HEK293 (cell line): ENCODE measurements around the gene MYRFL.
A peak's percentile ranks its signal among the peaks of the same experiment; 100 is the strongest.

Source experiments
- CTCF ChIA-PET: fragments of 350-600 bp; formaldehyde crosslinking; extraction: SDS; loops from one replicate; lab custom pipeline; 2021; ENCODE audit warnings: antibody characterized with exemption; lab: Yijun Ruan, JAX
- POLR2A ChIA-PET: fragments of 300-600 bp; formaldehyde crosslinking; extraction: SDS; loops from one replicate; lab custom pipeline; 2020; ENCODE audit warnings: antibody characterized with exemption, inconsistent platforms; lab: Yijun Ruan, JAX
- H3K27ac ChIP-seq: fragments of 200-500 bp; sonication (Bioruptor generic); 2 replicates; pipeline ENCODE4 v1.5.1; 2014; ENCODE audit warnings: low read depth, low read length, control low read depth, inconsistent platforms; ENCODE audit errors: extremely low read depth
- H3K36me3 ChIP-seq, 2 experiments: fragments of 200-500 bp in 1 of 2; sonication (Bioruptor generic) in 1 of 2; 1 replicate in 1 of 2; 2 replicates in 1 of 2; pipeline ENCODE4 v1.5.1; 2014 to 2017; ENCODE audit warnings: inconsistent platforms in 2 of 2, low read length in 2 of 2; ENCODE audit not compliant: control insufficient read depth in 2 of 2, insufficient read depth in 1 of 2
- H3K4me1 ChIP-seq: fragments of 200-500 bp; sonication (Bioruptor generic); 2 replicates; pipeline ENCODE4 v1.5.1; 2014; ENCODE audit warnings: mild to moderate bottlenecking, low read length, inconsistent platforms; ENCODE audit not compliant: control insufficient read depth, insufficient read depth
- H3K4me3 ChIP-seq: 2 replicates; pipeline ENCODE4 v1.5.1; 2011; ENCODE audit warnings: low read depth, mild to moderate bottlenecking, control low read depth, low read length, moderate library complexity
- H3K9me3 ChIP-seq: fragments of 200-500 bp; sonication (Bioruptor generic); 2 replicates; pipeline ENCODE4 v1.5.1; 2014; ENCODE audit warnings: low read depth, low read length, inconsistent platforms; ENCODE audit not compliant: control insufficient read depth, insufficient read depth
- GLI4 ChIP-seq: fragments of 450-650 bp; formaldehyde crosslinking; IDR thresholded peaks from 2 replicates; pipeline ENCODE4 v1.5.1; 2016; ENCODE audit warnings: missing biosample characterization, missing genetic modification characterization
- PATZ1 ChIP-seq: fragments of 450-650 bp; formaldehyde crosslinking; IDR thresholded peaks from 2 replicates; pipeline ENCODE4 v1.5.1; 2016; ENCODE audit warnings: missing biosample characterization, missing genetic modification characterization
- SP7 ChIP-seq: fragments of 450-650 bp; formaldehyde crosslinking; IDR thresholded peaks from 2 replicates; pipeline ENCODE4 v1.5.1; 2016; ENCODE audit warnings: missing biosample characterization, missing genetic modification characterization
- YY1 ChIP-seq: fragments of 450-650 bp; formaldehyde crosslinking; IDR thresholded peaks from 2 replicates; pipeline ENCODE4 v1.5.1; 2018; ENCODE audit warnings: missing biosample characterization, missing genetic modification characterization
- ZBTB6 ChIP-seq: fragments of 450-650 bp; formaldehyde crosslinking; IDR thresholded peaks from 2 replicates; pipeline ENCODE4 v1.5.1; 2017; ENCODE audit warnings: missing biosample characterization, missing genetic modification characterization
- ZFHX2 ChIP-seq: fragments of 450-650 bp; formaldehyde crosslinking; conservative IDR thresholded peaks from 2 replicates; pipeline ENCODE4 v1.5.1; 2016; ENCODE audit warnings: missing biosample characterization, missing genetic modification characterization
- ZIC2 ChIP-seq: fragments of 450-650 bp; formaldehyde crosslinking; IDR thresholded peaks from 2 replicates; pipeline ENCODE4 v1.5.1; 2016; ENCODE audit warnings: missing biosample characterization, missing genetic modification characterization
- ZNF132 ChIP-seq: fragments of 450-650 bp; formaldehyde crosslinking; IDR thresholded peaks from 2 replicates; pipeline ENCODE4 v1.5.1; 2017; ENCODE audit warnings: missing biosample characterization, missing genetic modification characterization, borderline replicate concordance
- ZNF19 ChIP-seq: fragments of 450-650 bp; formaldehyde crosslinking; IDR thresholded peaks from 2 replicates; pipeline ENCODE4; 2016; ENCODE audit warnings: missing biosample characterization, missing genetic modification characterization, low read depth
- ZNF324 ChIP-seq: fragments of 450-650 bp; formaldehyde crosslinking; IDR thresholded peaks from 2 replicates; pipeline ENCODE4 v1.5.1; 2016; ENCODE audit warnings: missing biosample characterization, missing genetic modification characterization
- ZNF335 ChIP-seq: fragments of 450-650 bp; formaldehyde crosslinking; conservative IDR thresholded peaks from 2 replicates; pipeline ENCODE4 v1.5.1; 2016; ENCODE audit warnings: missing biosample characterization, missing genetic modification characterization
- ZNF391 ChIP-seq: fragments of 450-650 bp; formaldehyde crosslinking; IDR thresholded peaks from 2 replicates; pipeline ENCODE4 v1.5.1; 2016; ENCODE audit warnings: low read depth, missing biosample characterization, missing genetic modification characterization, borderline replicate concordance
- ZNF394 ChIP-seq: fragments of 450-650 bp; formaldehyde crosslinking; IDR thresholded peaks from 2 replicates; pipeline ENCODE4 v1.5.1; 2016; ENCODE audit warnings: missing biosample characterization, missing genetic modification characterization, mild to moderate bottlenecking, moderate library complexity, borderline replicate concordance
- ZNF548 ChIP-seq: fragments of 450-650 bp; formaldehyde crosslinking; IDR thresholded peaks from 2 replicates; pipeline ENCODE4 v1.5.1; 2016; ENCODE audit warnings: missing biosample characterization, missing genetic modification characterization
- ZNF585B ChIP-seq: fragments of 450-650 bp; formaldehyde crosslinking; IDR thresholded peaks from 2 replicates; pipeline ENCODE4 v1.5.1; 2016; ENCODE audit warnings: missing biosample characterization, missing genetic modification characterization
- ZNF670 ChIP-seq: fragments of 450-650 bp; formaldehyde crosslinking; IDR thresholded peaks from 2 replicates; pipeline ENCODE4 v1.5.1; 2016; ENCODE audit warnings: missing biosample characterization, missing genetic modification characterization, low read depth
- ZNF747 ChIP-seq: fragments of 450-650 bp; formaldehyde crosslinking; IDR thresholded peaks from 2 replicates; pipeline ENCODE4 v1.5.1; 2016; ENCODE audit warnings: missing biosample characterization, missing genetic modification characterization
- ZNF791 ChIP-seq: fragments of 450-650 bp; formaldehyde crosslinking; IDR thresholded peaks from 2 replicates; pipeline ENCODE4 v1.5.1; 2016; ENCODE audit warnings: missing biosample characterization, missing genetic modification characterization

The MYRFL gene

GRCh38 chr12:69951108-69951507, 126.1 kb downstream of the MYRFL start:
- POLR2A ChIA-PET, result no interaction called here

GRCh38 chr12:69952890-69953289, 127.9 kb downstream of the MYRFL start:
- Histone ChIP-seq H3K27ac (no peak overlapping the region), H3K4me3 (no peak overlapping the region), H3K36me3 (no peaks in the 10 kb centered on the region), H3K9me3 (no peaks in the 10 kb centered on the region), H3K4me1 (peaks cover 5% of the 10 kb centered on the region; the same call in 1 of the 2 replicates)
- no peak for TF ChIP-seq ZNF19
- peak; percentile 79 for TF ChIP-seq ZIC2 (tag by site-specific recombination)
- ChIA-PET POLR2A (no interaction called here), CTCF (interaction anchor here (1.3 kb wide), 1 partner anchor 53 kb away, joined by 3 read pairs; no protein-coding TSS in a partner anchor)

More at GRCh38 chr12:69951108-69951507, 126.1 kb downstream of the MYRFL start:
- Histone ChIP-seq H3K9me3 (no peaks in the 10 kb centered on the region), H3K36me3 (no peaks in the 10 kb centered on the region), H3K4me3 (no peak overlapping the region), H3K27ac (no peak overlapping the region), H3K4me1 (peaks cover 6% of the 10 kb centered on the region; the same call in 1 of the 2 replicates)
- CTCF ChIA-PET, result no interaction called here
- TF ChIP-seq ZNF548 (peak; percentile 98), ZNF394 (tag by site-specific recombination) (no peak)

GRCh38 chr12:69961246-69961645, 136.2 kb downstream of the MYRFL start:
- POLR2A ChIA-PET, result no interaction called here

GRCh38 chr12:69966409-69966808, 141.4 kb downstream of the MYRFL start:
- H3K36me3 ChIP-seq, result no peaks in the 10 kb centered on the region
- POLR2A ChIA-PET, result no interaction called here
- TF ChIP-seq ZNF670 (tag by site-specific recombination), result no peak
- no peak for TF ChIP-seq ZNF324 (tag by site-specific recombination)
- TF ChIP-seq ZBTB6 (tag by site-specific recombination), result no peak
- no peak for TF ChIP-seq ZFHX2 (tag by site-specific recombination)
- TF ChIP-seq ZNF747, result no peak
- TF ChIP-seq YY1 (tag by site-specific recombination), result no peak
- TF ChIP-seq SP7, result no peak
- no peak overlapping the region for H3K27ac ChIP-seq
- H3K4me3 ChIP-seq, result no peak overlapping the region
- H3K9me3 ChIP-seq, result no peaks in the 10 kb centered on the region
- no peaks in the 10 kb centered on the region for H3K4me1 ChIP-seq
- CTCF ChIA-PET, result interaction anchor here (0.9 to 1.1 kb wide), 2 partner anchors 8 to 66 kb away, joined by 3 read pairs; no protein-coding TSS in a partner anchor

More at GRCh38 chr12:69961246-69961645, 136.2 kb downstream of the MYRFL start:
- CTCF ChIA-PET, result no interaction called here
- TF ChIP-seq ZNF585B (tag by site-specific recombination) (no peak), ZNF335 (tag by site-specific recombination) (no peak), ZNF791 (tag by site-specific recombination) (no peak), ZNF132 (tag by site-specific recombination) (no peak), ZNF391 (tag by site-specific recombination) (no peak), PATZ1 (no peak), GLI4 (no peak)
- Histone ChIP-seq H3K27ac (no peak overlapping the region), H3K9me3 (no peaks in the 10 kb centered on the region), H3K36me3 (no peaks in the 10 kb centered on the region), H3K4me1 (no peaks in the 10 kb centered on the region), H3K4me3 (no peak overlapping the region)
